ENCODE data around the gene EIF4E2.

The EIF4E2 gene

DNA sequence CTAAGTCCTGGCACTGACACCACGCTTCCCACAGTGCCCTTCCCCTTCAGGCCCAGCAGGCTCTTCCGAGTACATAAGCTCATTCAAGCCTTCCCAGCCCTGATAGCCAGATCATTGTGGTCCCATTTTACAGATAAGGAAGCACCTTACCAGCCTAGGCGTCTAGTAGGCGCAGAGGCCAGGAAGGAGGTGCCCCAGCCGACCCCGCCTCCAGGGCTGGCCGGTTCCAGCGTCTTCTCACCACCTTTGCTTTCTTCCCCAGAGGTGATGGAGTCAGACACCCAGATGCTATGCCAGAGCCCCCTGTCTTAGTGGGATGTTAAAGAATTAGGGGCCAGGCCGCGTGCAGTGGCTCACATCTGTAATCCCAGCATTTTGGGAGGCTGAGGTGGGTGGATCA lies 54.0 kb downstream of the EIF4E2 start:
- Histone ChIP-seq H3K27me3 (ENCODE audit: insufficient read depth, low read length, poor library complexity) (no peaks in the 10 kb centered on the region), H3K4me3 (ENCODE audit: low read depth in 1 of 2, low read length in 2 of 2) (no peak overlapping the region), H3K9me3 (ENCODE audit: insufficient read depth, low read length, severe bottlenecking) (no peaks in the 10 kb centered on the region), H3K9ac (ENCODE audit: low read depth, low read length) (no peak overlapping the region), H3K4me2 (ENCODE audit: insufficient read depth, low read length) (no peak overlapping the region), H3K27ac (ENCODE audit: low read length) (no peak overlapping the region), H2AFZ (ENCODE audit: low read depth, low read length) (peak overlapping the region; percentile 45; the same call in 1 of the 2 replicates), H3K36me3 (ENCODE audit: insufficient read depth, low read length) (no peaks in the 10 kb centered on the region), H3K79me2 (ENCODE audit: insufficient read depth, low read length) (no peaks in the 10 kb centered on the region), H3K4me1 (ENCODE audit: insufficient read depth, low read length) (peaks cover 8% of the 10 kb centered on the region), H4K20me1 (ENCODE audit: insufficient read depth, low read length) (no peaks in the 10 kb centered on the region)
- no peak for TF ChIP-seq EZH2 (IDR thresholded peaks at IDR 0.05; ENCODE audit: borderline replicate concordance, low read depth, low read length, severe bottlenecking)
- TF ChIP-seq, protein P1, sequence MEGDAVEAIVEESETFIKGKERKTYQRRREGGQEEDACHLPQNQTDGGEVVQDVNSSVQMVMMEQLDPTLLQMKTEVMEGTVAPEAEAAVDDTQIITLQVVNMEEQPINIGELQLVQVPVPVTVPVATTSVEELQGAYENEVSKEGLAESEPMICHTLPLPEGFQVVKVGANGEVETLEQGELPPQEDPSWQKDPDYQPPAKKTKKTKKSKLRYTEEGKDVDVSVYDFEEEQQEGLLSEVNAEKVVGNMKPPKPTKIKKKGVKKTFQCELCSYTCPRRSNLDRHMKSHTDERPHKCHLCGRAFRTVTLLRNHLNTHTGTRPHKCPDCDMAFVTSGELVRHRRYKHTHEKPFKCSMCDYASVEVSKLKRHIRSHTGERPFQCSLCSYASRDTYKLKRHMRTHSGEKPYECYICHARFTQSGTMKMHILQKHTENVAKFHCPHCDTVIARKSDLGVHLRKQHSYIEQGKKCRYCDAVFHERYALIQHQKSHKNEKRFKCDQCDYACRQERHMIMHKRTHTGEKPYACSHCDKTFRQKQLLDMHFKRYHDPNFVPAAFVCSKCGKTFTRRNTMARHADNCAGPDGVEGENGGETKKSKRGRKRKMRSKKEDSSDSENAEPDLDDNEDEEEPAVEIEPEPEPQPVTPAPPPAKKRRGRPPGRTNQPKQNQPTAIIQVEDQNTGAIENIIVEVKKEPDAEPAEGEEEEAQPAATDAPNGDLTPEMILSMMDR (IDR thresholded peaks at IDR 0.05; ENCODE audit: borderline replicate concordance, extremely low read depth, low read length, poor library complexity, severe bottlenecking): no peak
- ATAC-seq (ENCODE audit: insufficient read depth, low read depth): no peak
- no peak for DNase-seq

DNA sequence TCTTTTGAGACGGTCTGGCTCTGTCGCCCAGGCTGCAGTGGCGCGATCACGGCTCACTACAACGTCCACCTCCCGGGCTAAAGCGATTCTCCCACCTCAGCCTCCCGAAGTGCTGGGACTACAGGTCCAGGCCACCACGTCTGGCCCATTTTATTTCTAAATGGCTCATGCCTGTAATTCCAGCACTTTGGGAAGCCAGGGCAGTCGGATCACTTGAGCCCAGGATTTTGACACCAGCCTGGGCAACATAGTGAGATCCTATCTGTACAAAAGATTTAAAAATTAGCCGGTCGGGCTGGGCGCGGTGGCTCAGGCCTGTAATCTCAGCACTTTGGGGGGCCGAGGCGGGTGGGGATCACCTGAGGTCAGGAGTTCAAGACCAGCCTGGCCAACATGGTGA lies 56.5 kb downstream of the EIF4E2 start:
- DNase-seq: no peak
- H3K9me3 ChIP-seq (ENCODE audit: insufficient read depth, low read length, severe bottlenecking): no peaks in the 10 kb centered on the region

DNA sequence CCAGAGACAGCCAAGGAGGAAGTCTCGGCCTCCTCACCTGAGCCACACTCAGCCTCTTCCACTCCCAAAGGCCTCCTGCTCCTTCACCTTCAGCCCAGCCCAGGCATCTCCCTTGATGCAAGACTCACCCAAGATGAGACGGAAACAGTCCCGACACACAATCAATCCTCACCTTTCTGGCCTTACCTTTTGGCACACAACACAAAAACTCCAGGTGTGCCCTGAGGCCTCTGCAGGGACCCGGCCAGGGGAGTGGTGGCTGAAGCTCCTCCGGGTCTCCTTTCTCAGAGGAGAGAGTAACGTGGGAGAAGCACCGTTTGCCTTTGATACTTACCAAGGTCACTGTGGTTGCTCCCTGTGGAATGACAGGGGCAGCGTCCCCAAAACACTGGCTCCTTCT lies 59.1 kb downstream of the EIF4E2 start:
- no peak overlapping the region for H3K9ac ChIP-seq (ENCODE audit: low read depth, low read length)
- no peaks in the 10 kb centered on the region for H3K27me3 ChIP-seq (ENCODE audit: insufficient read depth, low read length, poor library complexity)
- no peak for DNase-seq
- TF ChIP-seq EZH2 (IDR thresholded peaks at IDR 0.05; ENCODE audit: borderline replicate concordance, low read depth, low read length, severe bottlenecking): no peak
- TF ChIP-seq, protein P1 (IDR thresholded peaks at IDR 0.05; ENCODE audit: borderline replicate concordance, extremely low read depth, low read length, poor library complexity, severe bottlenecking): no peak
- peaks cover 10% of the 10 kb centered on the region for H3K4me1 ChIP-seq (ENCODE audit: insufficient read depth, low read length)
- no peaks in the 10 kb centered on the region for H3K9me3 ChIP-seq (ENCODE audit: insufficient read depth, low read length, severe bottlenecking)
- H3K36me3 ChIP-seq (ENCODE audit: insufficient read depth, low read length): no peaks in the 10 kb centered on the region
- no peak overlapping the region for H3K27ac ChIP-seq (ENCODE audit: low read length)
- H4K20me1 ChIP-seq (ENCODE audit: insufficient read depth, low read length): no peaks in the 10 kb centered on the region
- H3K4me3 ChIP-seq (ENCODE audit: low read depth in 1 of 2, low read length in 2 of 2): no peak overlapping the region
- H3K4me2 ChIP-seq (ENCODE audit: insufficient read depth, low read length): no peak overlapping the region
- no peak overlapping the region for H2AFZ ChIP-seq (ENCODE audit: low read depth, low read length)
- H3K79me2 ChIP-seq (ENCODE audit: insufficient read depth, low read length): no peaks in the 10 kb centered on the region
- ATAC-seq (ENCODE audit: insufficient read depth, low read depth): no peak

More for the DNA sequence above, 56.5 kb downstream of the EIF4E2 start:
- Histone ChIP-seq H3K9ac (ENCODE audit: low read depth, low read length) (no peak overlapping the region), H3K79me2 (ENCODE audit: insufficient read depth, low read length) (no peaks in the 10 kb centered on the region), H3K4me1 (ENCODE audit: insufficient read depth, low read length) (peaks cover 10% of the 10 kb centered on the region), H3K4me2 (ENCODE audit: insufficient read depth, low read length) (no peak overlapping the region), H3K27ac (ENCODE audit: low read length) (no peak overlapping the region), H3K4me3 (ENCODE audit: low read depth in 1 of 2, low read length in 2 of 2) (no peak overlapping the region), H4K20me1 (ENCODE audit: insufficient read depth, low read length) (no peaks in the 10 kb centered on the region), H3K27me3 (ENCODE audit: insufficient read depth, low read length, poor library complexity) (no peaks in the 10 kb centered on the region), H2AFZ (ENCODE audit: low read depth, low read length) (no peak overlapping the region), H3K36me3 (ENCODE audit: insufficient read depth, low read length) (no peaks in the 10 kb centered on the region)
- ATAC-seq (ENCODE audit: insufficient read depth, low read depth): no peak
- TF ChIP-seq, protein P1 (IDR thresholded peaks at IDR 0.05; ENCODE audit: borderline replicate concordance, extremely low read depth, low read length, poor library complexity, severe bottlenecking): no peak
- no peak for TF ChIP-seq EZH2 (IDR thresholded peaks at IDR 0.05; ENCODE audit: borderline replicate concordance, low read depth, low read length, severe bottlenecking)

DNA sequence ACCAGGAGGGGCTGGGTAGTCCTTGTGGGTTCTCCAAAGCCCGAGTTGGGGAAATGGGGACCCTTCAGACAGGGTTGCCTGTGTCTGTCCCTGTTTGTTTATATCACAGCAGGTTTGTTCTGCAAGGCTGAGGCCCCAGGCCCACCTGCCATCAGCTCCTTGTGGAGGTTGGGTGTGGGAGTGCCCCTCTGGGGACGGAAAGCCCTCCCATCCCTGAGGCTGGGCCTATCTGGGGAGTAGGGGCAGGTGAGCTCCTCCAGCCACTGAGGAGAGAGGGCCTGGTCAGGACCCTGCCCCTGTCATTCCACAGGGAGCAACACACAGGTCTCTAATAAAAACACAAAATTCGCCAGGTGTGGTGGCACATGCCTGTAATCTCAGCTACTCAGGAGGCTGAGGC lies 59.6 kb downstream of the EIF4E2 start:
- H3K27me3 ChIP-seq (ENCODE audit: insufficient read depth, low read length, poor library complexity): no peaks in the 10 kb centered on the region
- ATAC-seq (ENCODE audit: insufficient read depth, low read depth) (no peak), DNase-seq (no peak)
- no peak overlapping the region for H3K4me2 ChIP-seq (ENCODE audit: insufficient read depth, low read length)
- H3K9ac ChIP-seq (ENCODE audit: low read depth, low read length): no peak overlapping the region
- H3K9me3 ChIP-seq (ENCODE audit: insufficient read depth, low read length, severe bottlenecking): no peaks in the 10 kb centered on the region
- H3K27ac ChIP-seq (ENCODE audit: low read length): no peak overlapping the region
- TF ChIP-seq, protein P1 (IDR thresholded peaks at IDR 0.05; ENCODE audit: borderline replicate concordance, extremely low read depth, low read length, poor library complexity, severe bottlenecking): no peak
- TF ChIP-seq EZH2 (IDR thresholded peaks at IDR 0.05; ENCODE audit: borderline replicate concordance, low read depth, low read length, severe bottlenecking): no peak
- H3K4me3 ChIP-seq (ENCODE audit: low read depth in 1 of 2, low read length in 2 of 2): no peak overlapping the region
- no peak overlapping the region for H2AFZ ChIP-seq (ENCODE audit: low read depth, low read length)
- H3K4me1 ChIP-seq (ENCODE audit: insufficient read depth, low read length): peaks cover 10% of the 10 kb centered on the region
- H4K20me1 ChIP-seq (ENCODE audit: insufficient read depth, low read length): no peaks in the 10 kb centered on the region
- no peaks in the 10 kb centered on the region for H3K36me3 ChIP-seq (ENCODE audit: insufficient read depth, low read length)
- no peaks in the 10 kb centered on the region for H3K79me2 ChIP-seq (ENCODE audit: insufficient read depth, low read length)
